Stimulated activated CD8-positive, alpha-beta memory T cell treated with anti-CD3 and anti-CD28 coated beads, Interleukin-15, amount 100 ng/mL, for 1 hour (primary cell): ENCODE measurements around the gene NF1.
"Not testable (repeated sequence)": the region's sequence is repeated elsewhere in the genome, so short reads cannot be mapped to it uniquely, and the experiment has no call there.

Experiments
- DNase-seq: peaks from one replicate; pipeline ENCODE4 v3.0.0-alpha.2; 2020; ENCODE audit warnings: low read depth

NF1 gene

DNA sequence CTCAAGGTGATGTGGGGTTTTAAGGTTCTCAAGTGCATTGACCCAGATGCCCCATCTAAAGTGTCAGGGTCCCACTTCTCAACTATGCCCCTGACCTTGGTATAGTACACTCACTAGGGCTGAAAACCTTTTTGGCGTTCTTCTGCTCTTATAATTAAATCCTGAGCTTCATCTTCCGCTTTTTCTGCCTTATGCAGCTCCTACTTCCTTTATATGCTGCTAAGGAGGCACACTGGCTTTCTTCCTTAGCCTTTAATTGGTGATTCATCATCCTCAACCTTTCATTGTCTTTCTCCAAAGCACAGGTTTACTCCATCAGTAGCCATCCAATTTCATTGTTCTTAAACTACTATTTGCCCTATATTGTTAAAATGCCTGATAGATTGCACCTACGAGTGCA is 5.3 kb upstream of the NF1 start:
- DNase-seq: no peak

DNA sequence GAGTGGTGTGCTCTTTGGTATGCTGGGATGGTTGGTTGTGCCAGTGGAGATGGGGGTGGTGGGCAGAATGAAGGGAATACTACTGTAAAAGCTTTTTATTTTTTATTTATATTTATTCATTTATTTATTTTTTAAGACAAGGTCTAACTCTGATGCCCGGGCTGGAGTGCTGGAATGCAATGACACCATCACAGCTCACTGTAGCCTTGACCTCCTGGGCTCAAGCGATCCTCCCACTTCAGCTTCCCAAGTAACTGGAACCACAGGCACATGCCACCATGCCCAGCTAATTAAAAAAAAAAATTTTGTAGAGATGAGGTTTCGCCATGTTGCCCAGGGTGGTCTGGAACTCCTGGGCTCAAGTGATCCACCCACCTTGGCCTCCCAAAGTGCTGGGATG is 4.1 kb upstream of the NF1 start:
- not testable (repeated sequence) for DNase-seq

DNA sequence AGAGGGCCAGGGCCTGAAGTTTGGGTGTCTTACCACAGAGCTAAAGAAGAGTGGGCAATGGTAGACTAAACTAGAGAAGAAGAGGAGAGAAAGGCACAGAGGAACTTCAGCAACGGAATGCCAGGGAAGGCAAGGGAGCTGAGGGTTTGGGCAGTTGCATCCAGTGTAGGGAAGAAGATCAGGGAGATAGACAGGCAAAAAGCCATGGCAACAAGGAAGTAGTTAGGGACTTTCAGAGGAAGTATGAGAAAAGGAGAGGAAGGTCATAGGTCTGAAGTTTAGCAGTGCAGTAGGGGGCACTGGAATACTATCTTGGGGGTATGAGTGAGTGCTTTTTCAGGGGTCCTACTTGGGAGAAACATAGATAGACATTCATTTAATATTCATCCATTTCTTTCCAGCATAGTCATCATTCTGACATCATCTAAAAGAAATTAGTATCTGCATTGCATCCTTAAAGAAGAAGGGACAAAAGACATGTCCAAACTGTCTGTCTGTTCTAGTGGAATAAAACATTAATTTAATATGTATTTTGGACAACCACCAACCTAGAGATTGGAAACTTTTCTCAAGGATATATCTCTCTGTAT is 2.2 kb upstream of the NF1 start:
- DNase-seq: no peak

DNA sequence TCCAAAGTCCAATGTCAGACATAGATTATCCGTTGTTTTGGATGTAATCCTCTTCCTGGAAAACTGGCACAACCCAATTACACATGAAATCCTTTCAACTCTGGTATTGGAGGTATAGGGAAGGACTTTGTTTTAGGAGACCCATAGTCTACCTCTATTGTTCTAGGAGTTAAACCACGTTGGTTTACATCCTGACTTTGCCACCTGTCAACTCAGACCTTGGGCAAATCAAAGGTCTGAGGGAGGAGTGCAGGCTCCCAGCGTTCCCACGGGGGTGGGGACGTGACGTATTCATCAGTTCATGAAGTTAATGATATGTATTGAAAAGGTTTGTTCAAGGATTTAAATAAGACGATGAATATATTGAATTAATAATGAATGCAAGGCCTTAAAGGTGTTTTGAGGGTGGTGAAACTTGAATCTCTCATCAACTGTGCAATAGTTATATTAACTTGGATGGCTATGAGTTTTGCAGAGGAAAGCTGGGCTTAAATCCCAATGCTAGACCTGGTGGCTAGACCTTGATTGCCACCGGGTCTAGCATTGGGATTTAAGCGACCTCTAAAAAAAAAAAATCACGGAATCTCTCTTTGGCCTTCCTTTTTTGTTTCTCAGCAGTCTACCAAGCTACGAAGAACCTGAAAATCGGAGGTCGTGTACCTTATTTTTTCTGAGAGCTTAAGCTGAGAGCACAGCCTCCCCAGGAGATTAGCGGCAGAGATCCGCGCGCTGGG is 744 bp upstream of the NF1 start:
- DNase-seq: no peak

DNA sequence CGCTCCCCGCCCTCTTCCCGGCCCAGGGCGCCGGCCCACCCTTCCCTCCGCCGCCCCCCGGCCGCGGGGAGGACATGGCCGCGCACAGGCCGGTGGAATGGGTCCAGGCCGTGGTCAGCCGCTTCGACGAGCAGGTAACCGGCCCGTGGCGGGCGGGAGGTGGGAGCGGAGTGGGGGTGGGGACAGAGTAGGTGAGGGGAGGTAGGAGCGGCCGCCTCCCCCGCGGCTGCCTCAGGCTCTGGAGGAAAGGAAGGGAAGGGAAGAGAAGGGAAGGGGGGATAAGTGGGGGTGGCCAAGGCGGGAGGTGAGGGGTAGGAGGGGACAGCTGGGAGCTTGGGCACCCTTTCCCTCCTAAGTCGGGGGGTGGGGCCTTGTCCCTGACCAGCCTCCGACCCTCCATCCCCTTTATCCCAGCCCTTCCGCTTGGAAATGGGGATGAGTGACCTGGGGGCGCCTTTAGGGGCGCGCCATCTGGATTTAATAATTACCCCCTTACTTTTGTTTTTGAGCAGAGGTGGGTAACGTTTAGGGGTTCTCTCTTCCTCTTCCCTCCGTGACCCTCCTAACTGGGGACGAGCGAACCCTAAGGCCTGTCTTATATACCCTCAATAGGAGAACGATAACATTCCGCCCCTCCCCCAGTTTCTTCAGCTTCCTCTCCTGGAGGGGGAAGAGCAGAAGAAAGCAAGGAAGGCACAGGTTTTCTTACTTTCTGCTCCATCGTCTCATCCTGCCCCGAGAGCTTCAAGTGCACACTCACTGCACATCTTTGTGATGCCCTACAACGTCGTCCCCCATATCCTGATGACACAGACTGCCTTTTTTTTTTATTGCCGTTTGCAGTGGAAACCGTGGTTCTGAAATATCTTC is 694 bp downstream of the NF1 start:
- DNase-seq: no peak

DNA sequence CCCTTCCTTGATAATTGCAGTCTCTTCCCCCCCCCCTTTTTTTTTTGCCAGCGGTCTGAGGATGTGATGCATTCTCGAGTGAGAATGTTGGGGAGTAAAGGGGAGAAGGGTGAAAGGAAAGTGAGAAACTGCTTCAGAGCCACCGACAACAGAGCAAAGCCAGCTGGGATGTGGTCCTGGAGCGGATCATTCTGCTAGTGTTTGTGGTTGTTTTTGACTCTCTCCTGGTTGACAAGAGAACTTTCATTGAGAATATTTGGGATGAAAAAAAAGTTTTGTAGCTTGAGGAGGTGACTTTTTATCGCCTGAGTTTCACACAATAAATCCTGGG is 1.3 kb downstream of the NF1 start:
- DNase-seq: no peak

DNA sequence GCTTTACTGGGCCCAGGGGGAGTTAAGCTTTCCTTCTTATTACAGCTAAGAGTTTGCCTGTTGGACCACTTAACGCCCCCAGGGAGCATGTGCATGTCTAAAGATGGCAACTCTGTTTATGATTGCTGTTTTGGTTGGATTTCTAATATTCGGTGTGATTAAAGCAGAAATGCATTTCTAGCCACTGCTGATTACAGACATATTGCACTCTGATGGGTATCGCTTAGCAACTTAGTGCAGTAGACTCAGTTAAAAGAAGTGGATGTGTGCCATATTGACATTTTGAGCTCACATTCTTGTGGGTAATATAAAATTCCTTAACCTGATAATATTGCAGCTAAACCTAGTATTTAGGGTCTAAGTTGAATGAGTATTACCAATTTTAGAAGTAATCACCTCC is 4.2 kb downstream of the NF1 start:
- DNase-seq: no peak

DNA sequence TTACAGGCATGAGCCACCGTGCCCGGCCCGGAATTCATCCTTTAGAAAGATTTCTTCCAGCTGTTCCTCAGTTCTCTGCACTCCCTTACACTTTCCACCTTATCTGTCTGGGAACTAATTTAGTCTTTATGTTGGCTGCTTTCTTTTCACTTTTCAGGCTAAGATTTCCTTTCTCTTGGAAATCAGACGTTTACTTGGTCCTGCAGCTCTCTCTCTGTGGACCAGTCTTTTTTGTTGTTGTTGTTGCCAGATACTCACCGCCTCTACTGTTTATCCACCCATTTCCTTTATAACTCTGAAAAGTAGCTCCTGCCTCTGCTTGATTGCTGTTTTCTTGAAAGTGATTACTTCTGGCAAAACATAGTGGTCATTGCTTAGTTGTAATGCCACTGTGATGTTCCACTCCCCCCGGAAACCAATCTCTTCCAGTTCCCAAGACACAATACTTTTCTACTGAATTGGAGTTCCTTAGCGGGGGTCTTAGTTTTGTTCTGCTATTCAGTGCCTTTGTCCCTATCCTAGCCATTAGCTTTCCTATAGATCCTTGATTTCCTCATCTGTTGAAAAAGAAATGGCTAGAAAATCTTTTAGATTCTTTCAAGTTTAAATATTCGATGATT is 6.2 kb downstream of the NF1 start:
- DNase-seq: no peak

DNA sequence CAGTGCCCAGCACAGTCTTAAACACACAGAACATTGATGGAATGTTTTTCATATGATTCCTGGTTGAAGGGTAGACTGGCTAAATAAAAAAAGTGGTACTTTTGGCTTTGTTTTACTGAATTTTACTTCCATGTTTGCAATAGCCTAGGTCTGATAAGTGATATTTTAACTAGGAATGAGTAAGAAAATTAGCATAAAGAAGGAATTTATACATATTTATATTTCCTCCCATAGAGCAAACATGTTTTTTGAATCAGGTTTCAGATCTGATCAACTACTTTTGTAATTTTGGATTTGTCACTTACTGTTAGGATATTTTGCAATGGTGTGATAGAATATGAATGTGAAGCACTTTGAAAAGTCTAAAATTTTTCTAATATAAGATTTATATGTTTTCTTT is 7.2 kb downstream of the NF1 start:
- DNase-seq: no peak

DNA sequence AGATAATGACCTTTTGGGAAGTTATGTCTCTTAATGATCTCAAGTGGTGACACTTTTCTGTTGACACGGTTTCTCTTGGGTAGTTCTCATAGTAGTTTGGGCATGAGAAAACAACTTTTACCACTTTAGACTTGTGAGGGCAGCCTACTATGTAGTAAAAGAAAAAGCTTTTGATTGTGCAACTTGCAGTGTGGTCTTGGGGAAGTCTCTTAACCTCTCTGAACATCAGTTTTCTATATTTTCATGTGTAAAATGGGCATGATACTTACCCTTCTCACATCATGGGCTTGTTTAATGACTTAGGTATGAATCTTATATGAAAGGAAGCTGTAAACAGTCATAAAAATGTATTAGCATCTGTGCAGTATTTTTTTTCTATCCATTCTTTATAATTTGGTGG is 11.2 kb downstream of the NF1 start:
- DNase-seq: no peak

DNA sequence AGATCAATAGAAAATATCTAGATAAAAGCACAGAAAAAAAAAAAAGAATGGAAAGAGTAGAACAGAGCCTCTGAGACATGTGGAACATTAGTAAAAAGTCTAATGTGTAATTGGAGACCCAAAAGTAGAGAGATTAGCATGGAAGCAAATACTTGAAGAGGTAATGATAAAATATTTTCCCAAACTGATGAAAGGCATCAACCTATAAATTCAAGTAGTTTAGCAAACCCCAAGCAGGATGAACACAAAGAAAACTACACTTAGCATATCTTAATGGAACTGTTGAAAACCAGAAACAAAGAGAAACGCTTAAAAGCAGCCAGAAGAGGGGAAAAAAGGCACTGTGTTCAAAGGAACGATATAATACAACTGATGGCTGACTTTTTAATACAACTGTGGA is 16.4 kb downstream of the NF1 start:
- no peak for DNase-seq

DNA sequence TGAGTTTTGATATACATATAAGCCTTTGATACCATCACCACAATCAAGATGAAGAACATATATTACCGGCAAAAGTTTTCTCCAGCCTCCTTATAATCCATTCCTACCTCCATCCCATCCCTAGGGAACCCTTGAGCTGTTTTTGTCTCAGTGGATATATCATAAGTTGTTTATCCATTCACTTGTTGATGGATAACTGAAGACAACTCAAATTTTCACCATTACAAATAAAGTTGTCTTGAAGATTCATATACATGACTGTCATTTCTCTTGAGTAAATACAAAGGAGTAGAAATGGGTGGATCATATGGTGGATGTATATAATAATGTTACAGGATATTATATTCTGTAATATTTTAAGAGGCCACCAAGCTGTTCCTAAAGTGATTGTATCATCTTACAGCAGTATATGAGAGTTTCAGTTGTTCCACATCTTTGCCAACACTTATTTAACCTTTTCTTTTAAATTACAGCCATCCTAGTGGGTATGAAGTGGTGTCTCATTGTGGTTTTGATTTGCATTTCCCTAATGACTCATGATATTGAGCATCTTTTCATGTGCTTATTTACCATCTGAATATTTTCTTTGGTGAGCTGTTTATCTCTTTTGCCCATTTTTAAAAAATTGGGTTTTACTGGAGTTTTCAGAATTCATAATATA is 17.4 kb downstream of the NF1 start:
- no peak for DNase-seq

DNA sequence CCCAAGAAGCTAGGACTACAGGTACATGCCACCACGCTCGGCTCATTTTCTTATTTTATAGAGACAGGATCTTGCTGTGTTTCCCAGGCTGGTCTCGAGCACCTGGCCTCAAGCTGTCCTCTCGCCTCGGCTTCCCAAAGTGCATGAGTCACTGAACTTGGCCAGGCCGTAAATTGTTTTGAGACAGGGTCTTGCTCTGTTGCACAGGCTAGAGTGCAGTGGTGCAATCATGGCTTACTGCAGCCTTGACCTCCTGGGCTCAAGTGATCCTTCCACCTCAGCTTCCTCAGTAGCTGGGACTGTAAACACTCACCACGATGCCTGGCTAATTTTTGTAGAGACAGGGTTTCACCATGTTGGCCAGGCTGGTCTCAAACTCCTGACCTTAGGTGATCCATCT is 18.6 kb downstream of the NF1 start:
- not testable (repeated sequence) for DNase-seq

DNA sequence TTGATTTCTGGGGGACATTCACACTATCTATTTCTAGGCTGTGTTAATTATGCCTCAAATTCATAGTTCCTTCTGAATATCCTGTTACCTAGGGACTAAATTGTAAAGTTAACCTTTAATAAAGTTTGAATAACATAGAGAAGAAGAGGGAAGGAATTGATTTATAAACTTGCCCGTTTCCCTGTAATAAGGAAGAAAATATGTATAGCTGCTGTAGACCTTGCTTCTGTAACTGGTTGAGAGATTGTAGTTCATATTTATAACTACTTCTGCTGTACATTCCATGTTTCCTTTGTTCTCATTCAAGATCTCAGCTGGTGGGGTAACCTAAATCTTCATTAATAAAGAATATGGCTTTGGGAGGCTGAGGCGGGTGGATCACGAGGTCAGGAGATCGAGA is 19.2 kb downstream of the NF1 start:
- no peak for DNase-seq

DNA sequence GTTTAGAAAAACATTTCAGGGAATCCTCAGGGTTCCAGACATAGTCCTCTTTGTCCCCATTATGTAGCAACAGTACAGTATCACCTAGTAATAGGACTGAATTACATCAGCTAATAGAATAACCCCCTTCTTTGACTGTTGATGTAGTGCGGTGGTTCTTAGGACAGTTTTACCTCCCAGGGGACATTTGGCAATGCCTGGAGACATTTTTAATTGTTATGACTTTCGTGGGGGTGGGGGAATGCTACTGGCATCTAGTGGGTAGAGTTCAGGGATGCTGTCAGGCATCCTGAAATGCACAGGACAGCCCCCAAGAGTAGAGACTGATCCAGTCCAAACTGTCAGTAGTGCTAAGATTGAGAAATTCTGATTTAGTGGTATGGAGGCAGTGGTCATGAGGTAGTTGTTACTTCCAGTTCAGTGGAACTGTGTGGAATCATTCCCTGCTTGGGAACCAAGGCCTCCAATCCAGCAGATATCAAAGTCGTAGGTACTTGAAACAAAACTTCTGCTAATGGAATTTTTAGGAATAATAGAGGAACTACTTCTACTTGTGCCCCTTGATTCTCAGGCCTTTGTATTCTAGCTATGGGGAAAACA is 20.3 kb downstream of the NF1 start:
- DNase-seq: no peak

DNA sequence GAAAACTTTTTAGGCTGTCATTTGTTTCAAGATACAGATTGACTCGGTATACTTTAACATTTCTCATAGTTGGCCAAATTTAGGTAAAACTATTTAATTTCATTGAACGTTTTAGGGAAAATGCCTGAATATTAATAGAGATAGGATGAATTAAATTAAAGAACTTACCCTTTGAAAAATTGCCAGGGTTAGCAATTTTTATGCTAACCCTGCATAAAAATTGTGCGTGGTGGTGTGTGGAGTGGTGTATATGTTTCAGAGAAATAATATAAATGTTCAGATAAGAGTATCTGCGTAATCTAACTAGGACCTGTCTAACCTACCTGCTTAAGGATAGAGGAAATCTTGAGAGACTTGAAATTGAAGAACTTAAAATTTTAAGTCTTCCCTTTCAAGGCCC is 21.4 kb downstream of the NF1 start:
- no peak for DNase-seq

DNA sequence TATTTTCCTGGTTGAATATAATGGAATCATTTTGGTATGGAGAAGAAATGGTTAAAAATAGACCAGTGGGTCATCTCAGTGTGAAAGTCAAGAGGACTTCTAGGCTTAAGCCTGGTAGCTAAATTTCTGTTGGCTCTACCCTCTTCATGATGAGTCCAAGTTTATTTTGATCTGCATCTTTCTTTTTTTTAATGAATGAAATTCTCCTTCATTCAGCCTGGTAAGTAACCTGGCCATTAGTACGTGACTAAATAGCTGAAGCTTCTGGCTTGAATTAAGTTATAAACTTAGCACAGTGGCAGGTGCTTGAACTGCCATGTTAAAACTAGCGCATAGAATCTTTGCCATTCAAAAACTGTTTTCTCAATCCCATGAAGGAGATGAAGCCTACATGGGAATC is 28.0 kb downstream of the NF1 start:
- DNase-seq: no peak

DNA sequence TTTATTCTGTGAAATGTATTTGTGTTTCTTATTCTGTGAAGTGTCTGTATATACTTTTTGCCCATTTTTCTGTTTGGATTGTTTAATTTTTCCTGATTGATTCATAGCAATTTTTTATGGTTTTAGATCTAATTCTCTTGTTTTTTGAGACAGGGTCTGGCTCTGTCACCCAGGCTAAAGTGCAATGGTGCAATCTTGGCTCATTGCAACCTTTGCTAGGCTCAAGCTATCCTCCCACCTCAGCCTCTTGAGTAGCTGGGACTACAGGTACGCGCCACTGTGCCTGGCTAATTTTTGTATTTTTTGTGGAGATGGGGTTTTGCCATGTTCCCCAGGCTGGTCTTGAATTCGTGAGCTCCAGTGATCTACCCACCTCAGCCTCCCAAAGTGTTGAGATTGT is 31.5 kb downstream of the NF1 start:
- DNase-seq: no peak

DNA sequence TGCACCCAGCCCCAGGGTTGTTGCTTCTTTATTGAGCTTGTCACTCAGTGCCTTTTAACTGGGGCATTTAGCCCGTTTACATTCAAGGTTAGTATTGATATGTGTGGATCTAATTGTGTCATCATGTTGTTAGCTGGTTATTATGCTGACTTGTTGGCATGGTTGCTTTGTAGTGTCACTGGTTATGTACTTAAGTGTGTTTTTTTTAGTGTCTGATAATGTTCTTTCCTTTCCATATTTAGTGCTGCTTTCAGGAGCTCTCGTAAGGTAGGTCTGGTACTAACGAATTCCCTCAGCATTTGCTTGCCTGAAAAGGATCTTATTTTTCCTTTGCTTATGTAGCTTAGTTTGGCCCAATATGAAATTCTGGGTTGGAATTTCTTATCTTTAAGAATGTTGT is 33.5 kb downstream of the NF1 start:
- no peak for DNase-seq

DNA sequence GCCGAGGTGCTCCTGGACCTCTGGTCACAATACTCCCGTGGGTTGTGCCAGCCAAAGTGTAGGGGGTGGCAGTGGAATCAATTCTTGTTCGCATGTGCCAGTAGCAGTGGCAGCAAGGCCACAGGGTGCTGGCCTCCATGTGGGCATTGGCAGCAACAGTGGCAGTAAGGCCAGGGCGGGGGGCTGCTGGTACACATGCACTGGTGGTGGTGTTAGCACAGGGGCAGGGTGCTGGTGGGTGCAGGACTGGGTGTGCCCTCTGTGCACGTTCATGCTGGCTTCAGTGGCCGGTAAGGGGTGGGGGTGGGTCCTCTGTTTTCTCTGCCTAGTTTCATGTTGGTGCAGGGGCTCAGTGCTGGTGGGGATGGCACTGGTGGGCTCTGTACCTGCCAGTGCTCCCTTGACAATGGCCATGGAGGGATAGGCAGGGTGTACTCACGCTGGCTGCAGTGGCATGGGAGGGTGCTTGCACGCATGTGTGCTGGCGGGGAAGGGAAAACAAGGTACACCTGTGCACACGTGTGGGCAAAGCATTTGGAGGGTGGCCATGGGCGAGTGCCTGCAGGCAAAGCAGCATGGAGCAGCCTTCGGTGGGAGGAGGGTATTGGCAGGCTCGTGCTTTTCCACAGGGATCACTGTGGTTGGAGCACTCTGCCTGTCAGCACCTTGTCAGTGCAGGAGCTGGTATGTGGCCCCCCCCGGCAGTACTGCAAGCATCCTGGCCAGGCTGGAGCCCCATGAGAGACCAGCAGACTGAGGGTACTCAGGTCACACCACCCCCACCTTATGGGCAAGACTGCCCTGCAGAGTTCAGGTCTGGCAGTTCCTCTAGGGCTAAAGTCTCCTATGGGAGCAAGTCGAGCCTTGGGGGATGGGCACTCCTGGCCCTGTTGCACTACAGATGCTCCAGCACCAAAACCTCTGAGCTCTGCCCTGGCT is 35.8 kb downstream of the NF1 start:
- DNase-seq: no peak

DNA sequence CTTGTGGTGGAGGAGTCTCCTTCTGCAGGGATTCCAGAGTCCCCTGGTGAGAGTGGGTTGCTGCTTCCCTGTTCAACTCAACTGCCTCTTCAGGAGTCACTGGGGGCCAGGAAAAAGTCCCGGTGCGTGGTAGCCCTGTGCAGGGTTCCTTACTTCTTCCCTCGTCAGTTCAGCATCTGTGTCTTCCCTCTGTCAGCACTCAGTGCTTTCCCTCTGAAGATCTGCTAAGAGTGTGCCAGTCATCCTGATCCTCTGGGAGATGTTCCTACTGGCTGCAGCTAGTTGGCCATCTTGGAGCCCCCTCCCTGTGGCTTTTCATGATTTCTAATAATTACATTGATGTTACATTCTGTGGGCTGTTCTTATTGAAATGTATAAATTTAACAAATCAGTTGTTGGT is 36.5 kb downstream of the NF1 start:
- no peak for DNase-seq
